HG03025 (cell line): Measurements from ENCODE around the gene EIF4A3.
"Not testable (repeated sequence)": the region's sequence is repeated elsewhere in the genome, so short reads cannot be mapped to it uniquely, and the experiment has no call there.

Source experiments
- ATAC-seq: cut with Tn5 transposase; IDR thresholded peaks from one replicate; pipeline ENCODE4 v1.9.1; 2021; ENCODE audit warnings: mild to moderate bottlenecking, moderate library complexity; ENCODE audit not compliant: unreplicated experiment, low FRiP score

Gene EIF4A3

DNA sequence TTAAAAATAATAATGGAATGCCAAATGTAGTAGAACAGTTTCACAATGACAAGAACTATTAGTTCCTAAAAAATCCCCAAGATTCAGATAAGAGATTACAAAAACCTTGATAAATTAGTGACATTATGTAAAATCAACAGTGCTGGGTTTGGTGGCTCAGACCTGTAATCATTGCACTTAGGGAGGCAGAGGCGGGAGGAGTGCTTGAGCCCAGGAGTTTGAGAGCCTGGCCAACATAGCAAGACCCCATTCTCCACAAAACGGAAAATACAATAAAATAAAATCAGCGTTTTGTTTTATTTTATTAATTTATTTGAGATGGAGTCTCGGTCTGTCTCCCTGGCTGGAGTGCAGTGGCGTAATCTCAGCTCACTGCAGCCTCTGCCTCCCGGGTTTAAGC lies 27.0 kb upstream of the EIF4A3 start:
- ATAC-seq: no peak

GRCh38 chr17:80173126-80173525 lies 26.2 kb upstream of the EIF4A3 start:
- no peak for ATAC-seq

- no peak for ATAC-seq
Observed at GRCh38 chr17:80171681-80172080, 24.8 kb upstream of the EIF4A3 start.

DNA sequence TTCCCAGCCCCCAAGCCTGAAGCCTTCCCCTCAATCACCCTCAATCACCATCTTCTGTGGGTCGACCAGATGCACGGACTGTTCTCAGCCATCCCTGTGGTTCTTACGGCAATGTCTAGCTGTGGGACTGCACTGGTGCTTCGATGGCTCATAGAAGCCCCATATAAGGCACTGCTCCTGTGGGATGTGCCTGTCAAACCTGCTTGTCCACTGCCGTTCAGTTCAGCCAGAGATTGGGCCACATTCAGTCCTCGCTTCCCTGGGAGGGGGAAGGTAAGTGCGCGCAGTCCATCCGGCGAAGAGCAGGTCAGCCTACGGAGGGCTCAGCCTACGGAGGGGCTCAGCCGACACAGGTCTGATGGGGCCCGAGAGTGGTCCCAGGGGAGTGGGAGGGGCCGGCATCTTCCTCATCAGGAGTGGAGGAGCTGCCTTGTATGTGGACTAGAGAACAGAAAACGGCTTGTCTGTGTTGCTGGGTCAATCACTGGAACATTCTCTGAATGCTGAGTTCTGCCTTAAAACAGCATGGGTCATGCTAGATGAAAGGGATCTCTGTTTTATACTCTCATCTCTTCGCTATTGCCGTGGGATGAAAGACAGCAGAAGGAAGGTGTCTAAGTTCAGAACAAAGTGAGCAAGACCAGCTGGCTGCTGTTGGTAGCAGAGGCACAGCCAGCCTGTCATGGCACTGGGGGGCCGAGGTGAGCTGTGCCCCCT lies 23.0 kb upstream of the EIF4A3 start, which contains the start of gene CARD14:
TSS of gene CARD14 (plus strand) at position 247 of the 717 bp plus-strand sequence. CDS start 11,409 bp downstream, outside the sequence.
- no peak for ATAC-seq

GRCh38 chr17:80169107-80169506 lies 22.2 kb upstream of the EIF4A3 start:
- no peak for ATAC-seq

- ATAC-seq: no peak
Observed at GRCh38 chr17:80168371-80168770, 21.4 kb upstream of the EIF4A3 start.

DNA sequence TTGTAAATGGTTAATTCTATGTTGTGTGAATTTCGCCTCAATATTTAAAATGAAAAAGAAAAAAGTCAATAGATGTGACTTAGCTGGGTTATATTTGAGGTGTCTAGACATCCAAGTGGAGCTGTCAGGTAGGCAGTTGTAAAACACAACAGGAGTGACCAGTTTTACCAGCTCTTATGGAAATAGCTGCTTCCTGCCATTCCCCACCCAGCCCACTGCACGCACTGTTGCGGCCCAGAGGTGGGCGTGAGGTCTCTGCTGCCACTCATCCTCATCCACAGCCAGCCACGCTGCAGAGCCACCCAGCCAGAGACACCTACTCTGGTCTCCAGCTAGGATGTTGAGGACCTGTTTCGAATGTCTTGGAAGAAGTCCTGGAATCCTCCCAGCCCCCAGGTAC lies 19.5 kb upstream of the EIF4A3 start:
- ATAC-seq: no peak

DNA sequence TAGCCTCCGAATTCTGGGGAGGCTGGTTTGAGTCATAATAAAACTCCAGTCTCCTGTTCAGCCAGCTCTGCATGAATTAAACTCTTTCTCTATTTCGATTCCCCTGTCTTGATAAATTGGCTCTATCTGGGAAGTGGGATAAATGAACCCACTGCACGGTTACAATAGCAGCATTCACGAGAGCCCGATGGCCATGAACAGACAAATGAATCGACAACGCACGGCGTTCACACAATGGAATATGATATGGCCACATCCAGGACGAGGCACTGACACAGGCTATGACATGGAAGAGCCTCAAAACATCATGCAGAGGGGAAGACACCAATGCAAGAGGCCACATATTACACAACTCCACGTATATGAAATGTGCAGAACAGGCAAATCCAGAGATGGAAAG lies 17.3 kb upstream of the EIF4A3 start:
- ATAC-seq: no peak

DNA sequence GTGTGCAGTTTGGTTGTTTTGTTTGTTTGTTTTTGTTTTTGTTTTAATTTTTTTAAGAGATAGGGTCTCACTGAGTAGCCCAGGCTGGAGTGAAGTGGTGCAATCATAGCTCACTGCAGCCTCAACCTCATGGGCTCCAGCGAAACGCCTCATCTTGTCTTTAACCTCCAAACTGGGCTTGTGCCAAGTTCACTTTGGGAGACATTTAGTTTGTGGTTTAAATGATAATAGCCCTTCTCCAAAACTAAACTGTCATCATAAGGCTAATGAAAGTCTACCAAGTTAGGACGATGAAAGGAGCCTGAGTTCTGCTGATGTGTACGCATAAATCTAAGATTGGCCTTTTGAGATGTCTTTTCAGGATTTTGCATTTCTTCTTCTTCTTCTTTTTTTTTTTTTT lies 16.4 kb upstream of the EIF4A3 start:
- no peak for ATAC-seq

GRCh38 chr17:80160536-80160935 lies 13.6 kb upstream of the EIF4A3 start:
- ATAC-seq: no peak

DNA sequence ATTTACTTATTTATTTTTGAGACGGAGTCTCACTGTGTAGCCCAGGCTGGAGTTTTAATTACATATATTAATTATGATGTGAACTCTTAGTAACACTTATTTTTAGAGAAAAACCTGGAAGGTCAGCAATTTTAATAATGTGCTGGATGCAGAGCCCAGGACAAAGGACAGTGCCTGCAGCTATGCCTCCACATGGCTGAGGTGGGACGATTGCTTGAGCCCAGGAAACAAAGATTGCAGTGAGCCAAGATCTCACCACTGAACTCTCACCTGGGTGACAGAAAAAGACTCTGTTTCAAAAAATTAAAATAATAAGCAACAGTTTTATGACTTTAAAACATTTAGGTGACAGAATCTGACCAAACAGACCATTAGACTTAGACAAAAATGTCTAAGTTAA lies 11.9 kb upstream of the EIF4A3 start:
- no peak for ATAC-seq

DNA sequence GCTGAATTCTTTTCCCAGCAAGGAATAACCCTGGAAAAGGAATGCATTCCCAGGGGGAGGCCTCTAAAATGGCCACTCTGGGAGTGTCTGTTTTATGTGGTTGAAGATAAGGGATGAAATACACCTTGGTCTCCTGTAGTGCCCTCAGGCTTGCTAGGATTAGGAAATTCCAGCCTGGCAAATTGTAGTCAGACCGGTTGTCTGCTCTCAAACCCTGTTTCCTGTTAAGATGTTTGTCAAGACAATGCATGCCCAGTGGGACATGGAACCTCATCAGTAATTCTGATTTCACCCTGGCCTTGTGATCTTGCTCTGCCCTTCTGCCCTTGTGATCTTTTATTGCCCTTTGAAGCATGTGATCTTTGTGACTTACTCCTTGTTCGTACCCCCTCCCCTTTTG lies 8.7 kb upstream of the EIF4A3 start:
- not testable (repeated sequence) for ATAC-seq

GRCh38 chr17:80154166-80154565 lies 7.2 kb upstream of the EIF4A3 start:
- no peak for ATAC-seq

- no peak for ATAC-seq
Observed at GRCh38 chr17:80153004-80153403, 6.1 kb upstream of the EIF4A3 start.

DNA sequence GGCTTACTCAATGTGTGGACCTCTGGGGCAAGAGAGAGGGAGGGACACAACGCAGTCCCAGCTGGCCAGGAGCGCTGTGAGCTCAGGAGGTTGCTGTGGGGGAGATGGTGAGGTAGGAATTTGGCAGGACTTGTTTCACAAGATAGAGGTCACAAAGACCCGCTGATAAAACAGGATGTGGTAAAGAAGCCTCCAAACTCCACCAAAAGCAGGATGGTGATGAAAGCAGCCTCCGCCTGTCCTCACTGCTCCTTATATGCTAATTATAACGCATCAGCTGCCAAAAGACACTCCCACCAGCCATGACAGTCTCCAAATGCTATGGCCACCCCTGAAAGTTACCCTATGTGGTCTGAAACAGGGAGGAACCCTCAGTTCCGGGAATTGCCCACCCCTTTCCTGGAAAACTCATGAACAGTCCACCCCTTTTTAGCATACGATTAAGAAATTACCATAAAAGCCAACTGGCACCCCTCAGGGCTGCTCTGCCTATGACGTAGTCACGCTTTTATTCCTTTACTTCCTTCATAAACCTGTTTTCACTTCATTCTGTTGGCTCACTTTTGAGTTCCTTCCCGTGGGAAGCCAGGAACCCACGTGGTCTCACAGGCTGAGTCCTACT lies 5.3 kb upstream of the EIF4A3 start:
- no peak for ATAC-seq

DNA sequence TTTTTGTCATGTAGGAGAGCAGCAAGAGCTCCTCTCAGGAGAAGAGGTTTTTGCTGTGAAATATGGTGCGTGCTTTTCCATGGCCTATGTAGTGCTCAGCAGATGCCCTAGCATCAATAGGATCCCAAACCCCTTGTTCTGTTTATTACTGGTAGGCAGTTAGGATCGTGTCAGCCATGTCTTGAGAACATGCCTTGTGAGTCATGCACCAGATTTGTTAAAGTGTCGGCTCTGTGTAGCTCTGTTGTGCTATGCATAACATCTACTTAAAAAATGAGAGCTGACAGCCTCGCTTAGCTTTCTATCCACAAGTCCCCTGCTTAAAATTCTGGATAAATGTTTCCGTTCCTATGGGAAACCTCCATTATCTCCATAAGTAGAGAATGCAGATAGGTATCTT lies 4.4 kb upstream of the EIF4A3 start:
- ATAC-seq: no peak

DNA sequence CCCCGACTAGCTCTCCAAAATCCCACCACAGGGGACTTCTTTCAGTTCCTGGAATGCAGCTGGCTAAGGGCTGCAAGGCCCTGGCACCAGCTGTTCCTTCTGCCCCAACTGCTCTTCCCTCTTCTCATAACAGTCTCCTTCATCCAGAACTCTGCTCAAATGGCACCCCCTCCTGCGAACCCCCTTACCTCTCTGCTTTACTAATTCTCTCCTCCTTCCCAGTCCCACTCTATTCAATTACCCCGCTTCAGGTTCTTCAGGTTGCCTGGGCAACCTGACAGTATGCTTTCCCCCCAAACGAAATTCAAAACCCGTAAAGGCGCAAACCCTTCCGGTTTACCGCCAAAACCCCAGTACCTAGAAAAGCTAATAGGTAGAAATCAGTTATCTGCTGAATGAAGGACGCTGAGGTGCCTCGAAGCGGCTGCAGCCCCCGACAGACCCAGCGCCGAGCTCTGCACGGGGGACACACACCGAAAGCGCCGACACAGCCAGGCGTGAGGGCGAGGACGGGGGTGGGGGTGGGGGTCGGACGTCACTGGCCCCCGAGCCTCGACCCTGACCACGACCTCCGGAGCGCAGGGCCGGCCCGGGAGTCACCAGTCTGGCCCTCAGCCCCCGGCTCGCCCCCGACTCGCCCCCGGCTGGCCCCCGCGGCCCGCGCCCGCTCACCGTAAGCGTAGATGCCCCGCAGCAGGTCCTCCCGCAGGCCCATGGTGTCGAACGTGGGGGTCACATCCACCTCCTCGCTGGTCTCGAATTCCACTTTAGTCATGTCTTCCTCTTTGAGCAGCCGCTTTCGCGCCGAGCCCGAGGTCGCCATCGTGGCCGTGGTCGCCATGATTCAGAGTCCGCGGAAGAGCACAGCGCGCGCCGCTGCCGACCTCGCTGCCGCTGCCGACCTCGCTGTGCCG lies 550 bp downstream of the EIF4A3 start:
- peak; percentile 25 for ATAC-seq

- no peak for ATAC-seq
Observed at GRCh38 chr17:80145076-80146075, 1.6 kb downstream of the EIF4A3 start.

- ATAC-seq: no peak
Observed at GRCh38 chr17:80142929-80143328, 4.0 kb downstream of the EIF4A3 start.
